HepG2 (cell line): ENCODE measurements around the gene MXD1. TPM values are rescaled to one million over a fixed set of nuclear protein-coding genes. Genes with fewer than 3 reads are reported as not detected.

ENCODE experiments used
- ATAC-seq: fragments of 200-7000 bp; cut with Tn5 transposase; 3 replicates; pipeline ENCODE4 v1.9.1; 2020; ENCODE audit warnings: mild to moderate bottlenecking, moderate library complexity
- BruUV-seq: library from RNA; stranded (reverse); fragments of 400-500 nt; replicated peaks from 2 replicates; lab custom pipeline; 2021; lab: Mats Ljungman, UMichigan
- CTCF ChIA-PET: fragments of 300-600 bp; formaldehyde crosslinking; extraction: SDS; loops from one replicate; lab custom pipeline; 2021; ENCODE audit warnings: low total read pairs, inconsistent platforms, low intra/inter-chr PET ratio; lab: Yijun Ruan, JAX
- POLR2A ChIA-PET: fragments of 350-600 bp; sonication (Branson Sonifier 250); formaldehyde crosslinking; loops from one replicate; lab custom pipeline; 2020; ENCODE audit warnings: antibody characterized with exemption, inconsistent platforms; lab: Yijun Ruan, JAX
- DNase-seq: peaks from one replicate; pipeline ENCODE4 v3.0.0-alpha.2; 2015; ENCODE audit warnings: low spot score
- FAIRE-seq: peaks from 3 replicates; lab custom pipeline; 2011; peaks lifted over from hg19 to GRCh38; lab: Jason Lieb, UNC
- H2AFZ ChIP-seq: one replicate; pipeline ENCODE4 v1.6.1; 2011; ENCODE audit warnings: low read length, inconsistent platforms
- H3K27ac ChIP-seq: fragments of 300-600 bp; 3 replicates; pipeline ENCODE4 v1.8.0; 2011; ENCODE audit warnings: mixed run types, mild to moderate bottlenecking, mixed read lengths, low read length, inconsistent platforms; ENCODE audit not compliant: insufficient read depth; ENCODE audit errors: extremely low read length
- H3K27me3 ChIP-seq, 2 experiments: fragments of 200-600 bp in 1 of 2; 2 replicates in 1 of 2; 3 replicates in 1 of 2; pipeline versions ENCODE4 v1.6.0 to v1.8.0; 2011; ENCODE audit warnings: low read length in 2 of 2, mild to moderate bottlenecking in 2 of 2, moderate library complexity in 2 of 2, inconsistent platforms in 1 of 2; ENCODE audit not compliant: insufficient read depth in 2 of 2, control insufficient read depth in 1 of 2
- H3K36me3 ChIP-seq, 2 experiments: fragments of 200-600 bp in 1 of 2; replicated peaks in 1 of 2; 2 replicates in 1 of 2; 3 replicates in 1 of 2; pipeline versions ENCODE4 v1.5.1 to v1.8.0; 2011; ENCODE audit warnings: low read length in 2 of 2, inconsistent platforms in 1 of 2; ENCODE audit not compliant: insufficient read depth in 2 of 2, control insufficient read depth in 1 of 2
- H3K4me1 ChIP-seq: 2 replicates; pipeline ENCODE4 v1.5.1; 2012; ENCODE audit warnings: low read length, inconsistent platforms; ENCODE audit not compliant: insufficient read depth
- H3K4me2 ChIP-seq: 2 replicates; pipeline ENCODE4 v1.6.0; 2011; ENCODE audit warnings: low read depth, low read length, inconsistent platforms
- H3K4me3 ChIP-seq, 3 experiments: fragments of 200-600 bp in 1 of 3; sonication (generic), shearing (Covaris generic) in 1 of 3; replicated peaks in 1 of 3; 2 replicates each; pipeline ENCODE4 v1.5.1; 2011 to 2016; ENCODE audit warnings: low read length in 3 of 3, inconsistent platforms in 2 of 3, low read depth in 2 of 3, mild to moderate bottlenecking in 2 of 3, control low read depth in 1 of 3, mixed read lengths in 1 of 3; ENCODE audit not compliant: insufficient read depth in 1 of 3
- H3K79me2 ChIP-seq: one replicate; pipeline ENCODE4 v1.6.1; 2011; ENCODE audit warnings: low read length, inconsistent platforms; ENCODE audit not compliant: insufficient read depth
- H3K9ac ChIP-seq: 2 replicates; pipeline ENCODE4 v1.6.0; 2011; ENCODE audit warnings: mild to moderate bottlenecking, low read depth, low read length, inconsistent platforms; ENCODE audit not compliant: insufficient read depth
- H3K9me3 ChIP-seq: 2 replicates; pipeline ENCODE4 v1.5.1; 2012; ENCODE audit warnings: mild to moderate bottlenecking, low read length
- H4K20me1 ChIP-seq: 2 replicates; pipeline ENCODE4 v1.6.0; 2011; ENCODE audit warnings: inconsistent platforms, mild to moderate bottlenecking, low read length, moderate library complexity; ENCODE audit not compliant: insufficient read depth
- CEBPB ChIP-seq: IDR thresholded peaks from 2 replicates; pipeline ENCODE4 v1.6.1; 2011; ENCODE audit warnings: low read depth, low read length, improper control_type of control experiment, borderline replicate concordance
- EED ChIP-seq: sonication (generic); formaldehyde crosslinking; IDR thresholded peaks from 2 replicates; pipeline ENCODE4 v1.5.0; 2020; ENCODE audit warnings: mild to moderate bottlenecking, missing genetic modification reagents
- MXD4 ChIP-seq: IDR thresholded peaks from 2 replicates; pipeline ENCODE4 v1.6.1; 2016; ENCODE audit warnings: mild to moderate bottlenecking, missing biosample characterization, missing genetic modification reagents
- NFYB ChIP-seq: sonication (generic); formaldehyde crosslinking; IDR thresholded peaks from 2 replicates; pipeline ENCODE4 v1.4.0; 2020; ENCODE audit warnings: missing genetic modification reagents
- NFYC ChIP-seq: IDR thresholded peaks from 2 replicates; pipeline ENCODE4 v1.6.1; 2016; ENCODE audit warnings: missing genetic modification reagents, missing compliant biosample characterization
- PCBP2 ChIP-seq: fragments of 200-400 bp; formaldehyde crosslinking; optimal IDR thresholded peaks from 2 replicates; pipeline ENCODE3; 2018; ENCODE audit warnings: low read length, low read depth; ENCODE audit not compliant: poor library complexity, severe bottlenecking
- POLR2G ChIP-seq: fragments of 200-400 bp; formaldehyde crosslinking; IDR thresholded peaks from 2 replicates; pipeline ENCODE4 v1.6.1; 2018; ENCODE audit warnings: mild to moderate bottlenecking, low read depth, low read length, moderate library complexity
- RBM22 ChIP-seq: fragments of 200-400 bp; formaldehyde crosslinking; optimal IDR thresholded peaks from 2 replicates; pipeline ENCODE3; 2017; ENCODE audit warnings: mild to moderate bottlenecking, low read length, moderate library complexity
- SAFB2 ChIP-seq: sonication (generic); formaldehyde crosslinking; IDR thresholded peaks from 2 replicates; pipeline ENCODE4 v1.5.1; 2020; ENCODE audit warnings: missing genetic modification reagents, low read depth, mild to moderate bottlenecking, borderline replicate concordance
- SIX1 ChIP-seq: sonication (generic); formaldehyde crosslinking; IDR thresholded peaks from 2 replicates; pipeline ENCODE4 v1.4.0; 2020; ENCODE audit warnings: missing genetic modification reagents, borderline replicate concordance
- TBP ChIP-seq: sonication (generic); formaldehyde crosslinking; IDR thresholded peaks from 2 replicates; pipeline ENCODE4 v1.5.0; 2020; ENCODE audit warnings: missing genetic modification reagents
- U2AF1 ChIP-seq: fragments of 200-400 bp; formaldehyde crosslinking; optimal IDR thresholded peaks from 2 replicates; pipeline ENCODE3; 2017; ENCODE audit warnings: mild to moderate bottlenecking, low read depth, low read length
- ZC3H4 ChIP-seq: sonication (generic); formaldehyde crosslinking; IDR thresholded peaks from 2 replicates; pipeline ENCODE4 v1.4.0; 2020; ENCODE audit warnings: missing genetic modification reagents, borderline replicate concordance
- ZFX ChIP-seq: sonication (generic); formaldehyde crosslinking; IDR thresholded peaks from 2 replicates; pipeline ENCODE4 v1.4.0; 2020; ENCODE audit warnings: mild to moderate bottlenecking, low read depth, missing genetic modification reagents, moderate library complexity
- ZNF12 ChIP-seq: sonication (generic); formaldehyde crosslinking; IDR thresholded peaks from 2 replicates; pipeline ENCODE4 v1.5.0; 2020; ENCODE audit warnings: missing genetic modification reagents
- ZNF20 ChIP-seq: sonication (generic); formaldehyde crosslinking; IDR thresholded peaks from 2 replicates; pipeline ENCODE4 v1.4.0; 2020; ENCODE audit warnings: mild to moderate bottlenecking, moderate library complexity, missing genetic modification reagents
- ZNF274 ChIP-seq: sonication (generic); formaldehyde crosslinking; IDR thresholded peaks from 2 replicates; pipeline ENCODE4 v1.5.1; 2020; ENCODE audit warnings: mild to moderate bottlenecking, missing genetic modification reagents
- ZNF335 ChIP-seq: sonication (generic); formaldehyde crosslinking; IDR thresholded peaks from 2 replicates; pipeline ENCODE4 v1.4.0; 2020; ENCODE audit warnings: missing genetic modification reagents
- ZNF382 ChIP-seq: sonication (generic); formaldehyde crosslinking; IDR thresholded peaks from 2 replicates; pipeline ENCODE4 v1.5.0; 2020; ENCODE audit warnings: missing genetic modification reagents, mild to moderate bottlenecking, borderline replicate concordance
- ZNF564 ChIP-seq: sonication (generic); formaldehyde crosslinking; IDR thresholded peaks from 2 replicates; pipeline ENCODE4 v1.8.1; 2023; ENCODE audit warnings: mild to moderate bottlenecking, missing genetic modification reagents
- ZNF660 ChIP-seq: sonication (generic); formaldehyde crosslinking; IDR thresholded peaks from 2 replicates; pipeline ENCODE4 v1.5.1; 2020; ENCODE audit warnings: mild to moderate bottlenecking, low read depth, missing genetic modification reagents, borderline replicate concordance
- WGBS: methylation state at CpG from one replicate; pipeline ENCODE4 v1.1.6; 2017; ENCODE audit warnings: low lambda C conversion rate; 5-methylcytosine and 5-hydroxymethylcytosine counted together
- in situ Hi-C: cut with HindIII; loops from 2 replicates; pipeline ENCODE4 v1.10.0; 2017; ENCODE audit warnings: low pct_unique_long_range_greater_than_20kb; ENCODE audit not compliant: extremely low pct_ligation_motif_present
- intact Hi-C: fragments of 100-400 bp; cut with micrococcal nuclease; formaldehyde crosslinking; loops from one replicate; pipeline ENCODE4 v1.10.0; 2022; ENCODE audit not compliant: unreplicated experiment
- polyA plus RNA-seq, 8 experiments: library from polyadenylated mRNA; depleted of rRNA in 3 of 8; stranded (reverse) in 7 of 8; unstranded in 1 of 8; fragments of >200 nt; fragmentation: Illumina TruSeq in 4 of 8; extraction: Trizol in 4 of 8; gene quantifications; 2 replicates each; pipeline versions ENCODE4 v1.2.1 to v1.2.3, GENCODE V29; 2011 to 2016; ENCODE audit warnings: low read depth in 4 of 8, missing spikeins in 1 of 8, mixed read lengths in 1 of 8; ENCODE audit not compliant: insufficient read depth in 1 of 8
- total RNA-seq, 5 experiments: library from RNA; depleted of rRNA; stranded (reverse); fragments of >200 nt; fragmentation: Illumina TruSeq; extraction: Trizol; gene quantifications; 2 replicates each; pipeline ENCODE4 v1.2.3, GENCODE V29; 2016; ENCODE audit warnings: low read depth in 1 of 5
- TF ChIP-seq, protein P1 (sequence below): sonication (generic); formaldehyde crosslinking; IDR thresholded peaks from 2 replicates; pipeline ENCODE4 v1.5.0; 2020; ENCODE audit warnings: missing genetic modification reagents
- TF ChIP-seq, protein P2 (sequence below): sonication (generic); formaldehyde crosslinking; IDR thresholded peaks from 2 replicates; pipeline ENCODE4 v1.4.0; 2020; ENCODE audit warnings: mild to moderate bottlenecking, low read depth, missing genetic modification reagents
- TF ChIP-seq, protein P3 (sequence below): IDR thresholded peaks from 2 replicates; pipeline ENCODE4 v1.6.1; 2016; ENCODE audit warnings: missing genetic modification reagents, missing compliant biosample characterization

MXD1 gene
- total and polyA plus RNA-seq, 2 of the 13 experiments (the other 11 are each of a cell fraction or from before 2014, with no cell fraction given): 6.4 to 14.9 TPM

DNA sequence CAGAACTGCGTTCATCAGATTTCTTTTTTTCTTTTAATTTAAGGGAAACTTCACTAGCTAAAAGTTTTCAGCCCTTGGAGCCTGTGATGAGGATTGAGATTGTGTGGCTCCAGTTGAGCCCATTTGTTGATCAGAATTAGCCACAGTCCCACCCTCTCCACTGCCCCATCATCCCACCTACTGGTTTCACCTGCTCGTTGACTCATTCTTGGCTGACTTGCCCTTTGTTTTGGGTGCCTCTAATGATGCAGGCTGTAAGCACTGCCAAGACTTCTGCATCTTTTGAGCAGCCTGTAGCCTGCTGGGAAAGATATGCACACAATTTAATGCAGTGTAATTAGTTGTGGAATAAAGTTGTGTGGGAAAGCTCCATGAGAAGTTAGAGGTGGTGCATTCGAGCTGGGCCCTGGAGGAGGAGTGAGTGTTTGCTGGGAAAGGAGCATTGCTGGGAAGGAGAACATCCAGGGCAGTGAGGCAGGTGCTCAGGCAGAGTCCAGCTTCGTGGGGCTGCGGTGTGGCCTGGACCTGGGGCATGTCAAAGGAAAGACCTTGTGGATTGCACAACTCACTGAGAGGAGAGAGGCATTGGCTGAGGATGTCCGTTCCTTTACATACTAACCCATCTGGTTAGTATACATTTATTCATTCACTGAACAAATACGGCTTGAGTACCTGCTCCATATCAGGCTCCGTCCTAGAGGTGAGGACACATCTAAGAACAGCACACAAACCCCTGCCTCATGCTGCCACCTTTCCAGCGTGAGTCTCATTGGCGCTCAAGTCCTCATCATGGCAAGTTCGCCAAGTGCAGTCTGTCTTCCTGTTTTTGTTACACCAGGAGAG lies 28.3 kb downstream of the MXD1 start:
- H3K4me2 ChIP-seq: no peak overlapping the region
- in situ Hi-C loops: no loop called here
- ATAC-seq (no peak), DNase-seq (no peak), FAIRE-seq (no peak)
- no TSS peak for BruUV-seq
- H2AFZ ChIP-seq: no peak overlapping the region
- POLR2A ChIA-PET: interaction anchor here (0.9 to 1.9 kb wide), 2 partner anchors 29 to 165 kb away, joined by 3 to 7 read pairs; partner anchors contain the start of gene MXD1
- 87% methylated on average over 11 of the region's 11 CpGs for WGBS
- H3K9me3 ChIP-seq: no peaks in the 10 kb centered on the region
- H3K27ac ChIP-seq: no peak overlapping the region
- H3K36me3 ChIP-seq: peaks cover 4 to 20% of the 10 kb centered on the region in 2 experiments
- H4K20me1 ChIP-seq: no peaks in the 10 kb centered on the region
- intact Hi-C loops: no loop called here
- no peaks in the 10 kb centered on the region for H3K27me3 ChIP-seq
- H3K4me1 ChIP-seq: peaks cover 42% of the 10 kb centered on the region
- CTCF ChIA-PET: no interaction called here
- no peak overlapping the region for H3K9ac ChIP-seq
- no peaks in the 10 kb centered on the region for H3K79me2 ChIP-seq
- no peak overlapping the region for H3K4me3 ChIP-seq
- TF ChIP-seq ZNF382 (CRISPR knock-in tag): no peak
- no peak for TF ChIP-seq ZNF335 (CRISPR knock-in tag)
- TF ChIP-seq RBM22: peak; percentile 79
- TF ChIP-seq, protein P1, sequence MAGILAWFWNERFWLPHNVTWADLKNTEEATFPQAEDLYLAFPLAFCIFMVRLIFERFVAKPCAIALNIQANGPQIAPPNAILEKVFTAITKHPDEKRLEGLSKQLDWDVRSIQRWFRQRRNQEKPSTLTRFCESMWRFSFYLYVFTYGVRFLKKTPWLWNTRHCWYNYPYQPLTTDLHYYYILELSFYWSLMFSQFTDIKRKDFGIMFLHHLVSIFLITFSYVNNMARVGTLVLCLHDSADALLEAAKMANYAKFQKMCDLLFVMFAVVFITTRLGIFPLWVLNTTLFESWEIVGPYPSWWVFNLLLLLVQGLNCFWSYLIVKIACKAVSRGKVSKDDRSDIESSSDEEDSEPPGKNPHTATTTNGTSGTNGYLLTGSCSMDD (CRISPR knock-in tag): no peak
- no peak for TF ChIP-seq ZNF564
- no peak for TF ChIP-seq NFYB (CRISPR knock-in tag)
- no peak for TF ChIP-seq EED (CRISPR knock-in tag)
- TF ChIP-seq POLR2G: peak; percentile 34
- TF ChIP-seq, protein P2, sequence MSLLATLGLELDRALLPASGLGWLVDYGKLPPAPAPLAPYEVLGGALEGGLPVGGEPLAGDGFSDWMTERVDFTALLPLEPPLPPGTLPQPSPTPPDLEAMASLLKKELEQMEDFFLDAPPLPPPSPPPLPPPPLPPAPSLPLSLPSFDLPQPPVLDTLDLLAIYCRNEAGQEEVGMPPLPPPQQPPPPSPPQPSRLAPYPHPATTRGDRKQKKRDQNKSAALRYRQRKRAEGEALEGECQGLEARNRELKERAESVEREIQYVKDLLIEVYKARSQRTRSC (CRISPR knock-in tag): no peak
- TF ChIP-seq ZNF12 (CRISPR knock-in tag): no peak
- no peak for TF ChIP-seq U2AF1
- peak; percentile 23; the same call in 1 of the 2 replicates for TF ChIP-seq ZFX (CRISPR knock-in tag)
- TF ChIP-seq PCBP2: no peak
- TF ChIP-seq NFYC (CRISPR knock-in tag): no peak
- no peak for TF ChIP-seq ZNF20 (CRISPR knock-in tag)
- TF ChIP-seq SIX1: no peak
- TF ChIP-seq SAFB2 (CRISPR knock-in tag): no peak
- TF ChIP-seq CEBPB: peak; percentile 87
- TF ChIP-seq ZNF274 (CRISPR knock-in tag): no peak
- TF ChIP-seq ZC3H4 (CRISPR knock-in tag): no peak
- TF ChIP-seq TBP (CRISPR knock-in tag): no peak
- no peak for TF ChIP-seq MXD4 (CRISPR knock-in tag)
- no peak for TF ChIP-seq ZNF660 (CRISPR knock-in tag)
- TF ChIP-seq, protein P3, sequence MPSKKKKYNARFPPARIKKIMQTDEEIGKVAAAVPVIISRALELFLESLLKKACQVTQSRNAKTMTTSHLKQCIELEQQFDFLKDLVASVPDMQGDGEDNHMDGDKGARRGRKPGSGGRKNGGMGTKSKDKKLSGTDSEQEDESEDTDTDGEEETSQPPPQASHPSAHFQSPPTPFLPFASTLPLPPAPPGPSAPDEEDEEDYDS: no peak
